ENCODE data around the gene CCDC32. TPM values are rescaled to one million over a fixed set of nuclear protein-coding genes. Genes with fewer than 3 reads are reported as not detected.

The CCDC32 gene
- total RNA-seq, 1 donor from 2014 or later = 64.0 TPM

GRCh38 chr15:40598126-40598525 lies 33.3 kb upstream of the CCDC32 start:
- peaks cover 11% of the 10 kb centered on the region for H3K36me3 Mint-ChIP-seq (ENCODE audit: low read depth)

GRCh38 chr15:40597024-40597423 lies 32.2 kb upstream of the CCDC32 start:
- Mint-ChIP-seq H3K9me3 (no peaks in the 10 kb centered on the region), H3K36me3 (ENCODE audit: low read depth) (peaks cover 11% of the 10 kb centered on the region), H3K27me3 (peaks cover 2% of the 10 kb centered on the region), H3K27ac (no peak overlapping the region), H3K4me3 (no peak overlapping the region), H3K4me1 (peaks cover 20% of the 10 kb centered on the region)
- POLR2A ChIA-PET = no interaction called here
- DNase-seq = no peak
- no peak for ATAC-seq (ENCODE audit: low read depth)
- intact Hi-C loops (cut with micrococcal nuclease) = no loop called here
- CTCF ChIA-PET = no interaction called here
- no peak for TF ChIP-seq CTCF (IDR thresholded peaks at IDR 0.05)

More at GRCh38 chr15:40598126-40598525, 33.3 kb upstream of the CCDC32 start:
- CTCF ChIA-PET = interaction anchor here (1.4 kb wide), 1 partner anchor 262 kb away, joined by 4 read pairs; no protein-coding TSS in a partner anchor
- POLR2A ChIA-PET = interaction anchor here (0.7 kb wide), 1 partner anchor 97 kb away, joined by 3 read pairs; the partner anchor contains the start of gene RAD51
- DNase-seq (no peak), ATAC-seq (ENCODE audit: low read depth) (no peak)
- Mint-ChIP-seq H3K4me3 (no peak overlapping the region), H3K9me3 (no peaks in the 10 kb centered on the region), H3K27ac (no peak overlapping the region), H3K27me3 (peaks cover 2% of the 10 kb centered on the region), H3K4me1 (peaks cover 18% of the 10 kb centered on the region)
- intact Hi-C loops (cut with micrococcal nuclease) = no loop called here
- TF ChIP-seq CTCF (IDR thresholded peaks at IDR 0.05) = no peak

GRCh38 chr15:40595773-40596172 lies 30.9 kb upstream of the CCDC32 start:
- peaks cover 2% of the 10 kb centered on the region for H3K27me3 Mint-ChIP-seq
- peaks cover 11% of the 10 kb centered on the region for H3K36me3 Mint-ChIP-seq (ENCODE audit: low read depth)
- no peak overlapping the region for H3K27ac Mint-ChIP-seq
- ATAC-seq (ENCODE audit: low read depth) (no peak), DNase-seq (no peak)
- intact Hi-C loops (cut with micrococcal nuclease) = no loop called here
- ChIA-PET CTCF (no interaction called here), POLR2A (no interaction called here)
- no peak overlapping the region for H3K4me3 Mint-ChIP-seq
- H3K4me1 Mint-ChIP-seq = peaks cover 20% of the 10 kb centered on the region
- TF ChIP-seq CTCF (IDR thresholded peaks at IDR 0.05) = no peak
- H3K9me3 Mint-ChIP-seq = no peaks in the 10 kb centered on the region

GRCh38 chr15:40595219-40595618 lies 30.4 kb upstream of the CCDC32 start:
- CTCF ChIA-PET = interaction anchor here (1.3 kb wide), 1 partner anchor 77 kb away, joined by 3 read pairs; no protein-coding TSS in a partner anchor
- no peaks in the 10 kb centered on the region for H3K9me3 Mint-ChIP-seq
- H3K27me3 Mint-ChIP-seq = peaks cover 2% of the 10 kb centered on the region
- no peak for TF ChIP-seq CTCF (IDR thresholded peaks at IDR 0.05)
- POLR2A ChIA-PET = interaction anchor here (0.7 to 4.0 kb wide), 5 partner anchors 26 to 335 kb away, joined by 3 to 22 read pairs (median 5); partner anchors contain the start of genes CCDC32, RAD51 and RPUSD2
- DNase-seq (no peak), ATAC-seq (ENCODE audit: low read depth) (no peak)
- H3K4me1 Mint-ChIP-seq = peaks cover 18% of the 10 kb centered on the region
- peak overlapping the region; percentile 99 for H3K27ac Mint-ChIP-seq
- H3K36me3 Mint-ChIP-seq (ENCODE audit: low read depth) = peaks cover 11% of the 10 kb centered on the region
- intact Hi-C loops (cut with micrococcal nuclease) = no loop called here
- H3K4me3 Mint-ChIP-seq = peak overlapping the region; percentile 95

- DNase-seq = no peak
- TF ChIP-seq CTCF (IDR thresholded peaks at IDR 0.05) = no peak
- H3K9me3 Mint-ChIP-seq = no peaks in the 10 kb centered on the region
- H3K36me3 Mint-ChIP-seq (ENCODE audit: low read depth) = peaks cover 11% of the 10 kb centered on the region
- ChIA-PET CTCF (interaction anchor here (1.3 kb wide), 1 partner anchor 76 kb away, joined by 3 read pairs; no protein-coding TSS in a partner anchor), POLR2A (interaction anchor here (0.7 to 4.0 kb wide), 5 partner anchors 13 to 336 kb away, joined by 3 to 22 read pairs (median 5); partner anchors contain the start of genes CCDC32, RAD51 and RPUSD2)
- ATAC-seq (ENCODE audit: low read depth) = peak; percentile 45
- H3K4me1 Mint-ChIP-seq = peaks cover 21% of the 10 kb centered on the region
- H3K4me3 Mint-ChIP-seq = peak overlapping the region; percentile 95
- peaks cover 2% of the 10 kb centered on the region for H3K27me3 Mint-ChIP-seq
- peak overlapping the region; percentile 99 for H3K27ac Mint-ChIP-seq
- intact Hi-C loops (cut with micrococcal nuclease) = loop anchor here (1.0 to 5.0 kb wide), 8 partner anchors 30 to 1678 kb away; partner anchors contain the start of genes C15orf62, CHAC1, DNAJC17 and GANC
Observed at GRCh38 chr15:40594429-40594836, 29.6 kb upstream of the CCDC32 start.

All from activated B cell treated with CpG ODN at 0.5 μM for 24 hours (primary cell).